HepG2 (cell line): Measurements from ENCODE around the gene ACSM5. TPM values are rescaled to one million over a fixed set of nuclear protein-coding genes. Genes with fewer than 3 reads are reported as not detected.
A peak's percentile ranks its signal among the peaks of the same experiment; 100 is the strongest.

Experiments
- ARHGAP35 ChIP-seq: sonication (generic); formaldehyde crosslinking; IDR thresholded peaks from 2 replicates; pipeline ENCODE4 v1.9.0; 2022; ENCODE audit warnings: mild to moderate bottlenecking, inconsistent platforms, moderate library complexity, missing genetic modification reagents, borderline replicate concordance
- CREB1 ChIP-seq, 2 experiments: fragments of 450-650 bp in 1 of 2; IDR thresholded peaks; 2 replicates each; pipeline ENCODE4 v1.6.1; 2016 to 2017; ENCODE audit warnings: control low read depth in 1 of 2, mild to moderate bottlenecking in 1 of 2, missing compliant biosample characterization in 1 of 2, missing genetic modification characterization in 1 of 2
- JUN ChIP-seq: sonication (generic); formaldehyde crosslinking; IDR thresholded peaks from 2 replicates; pipeline ENCODE4 v1.4.0; 2020; ENCODE audit warnings: mild to moderate bottlenecking, missing genetic modification reagents
- PCBP2 ChIP-seq: fragments of 200-400 bp; formaldehyde crosslinking; optimal IDR thresholded peaks from 2 replicates; pipeline ENCODE3; 2018; ENCODE audit warnings: low read length, low read depth; ENCODE audit not compliant: poor library complexity, severe bottlenecking
- PHF20 ChIP-seq: sonication (generic); formaldehyde crosslinking; IDR thresholded peaks from 2 replicates; pipeline ENCODE4 v1.5.0; 2020; ENCODE audit warnings: mild to moderate bottlenecking, missing genetic modification reagents
- RXRA ChIP-seq: sonication (generic); formaldehyde crosslinking; IDR thresholded peaks from 2 replicates; pipeline ENCODE4 v1.5.1; 2020; ENCODE audit warnings: missing genetic modification reagents
- SKI ChIP-seq: fragments of 450-650 bp; IDR thresholded peaks from one replicate; pipeline ENCODE4 v1.6.1; 2018; ENCODE audit warnings: mild to moderate bottlenecking; ENCODE audit not compliant: partially characterized antibody
- SP2 ChIP-seq: sonication (generic); formaldehyde crosslinking; IDR thresholded peaks from 2 replicates; pipeline ENCODE4 v1.5.1; 2020; ENCODE audit warnings: mild to moderate bottlenecking, missing genetic modification reagents
- SRSF9 ChIP-seq: fragments of 200-400 bp; formaldehyde crosslinking; IDR thresholded peaks from 2 replicates; pipeline ENCODE4 v1.6.1; 2018; ENCODE audit warnings: borderline replicate concordance, mild to moderate bottlenecking, low read depth, low read length; ENCODE audit not compliant: insufficient read depth, poor library complexity, severe bottlenecking
- ZNF232 ChIP-seq: sonication (generic); formaldehyde crosslinking; IDR thresholded peaks from 2 replicates; pipeline ENCODE4 v1.4.0; 2020; ENCODE audit warnings: missing genetic modification reagents, borderline replicate concordance
- ZNF343 ChIP-seq: sonication (generic); formaldehyde crosslinking; IDR thresholded peaks from 2 replicates; pipeline ENCODE4 v1.4.0; 2020; ENCODE audit warnings: mild to moderate bottlenecking, missing genetic modification reagents
- ZNF737 ChIP-seq: sonication (generic); formaldehyde crosslinking; IDR thresholded peaks from 2 replicates; pipeline ENCODE4 v1.5.0; 2020; ENCODE audit warnings: missing genetic modification reagents, mild to moderate bottlenecking, borderline replicate concordance
- polyA plus RNA-seq, 8 experiments: library from polyadenylated mRNA; depleted of rRNA in 3 of 8; stranded (reverse) in 7 of 8; unstranded in 1 of 8; fragments of >200 nt; fragmentation: Illumina TruSeq in 4 of 8; extraction: Trizol in 4 of 8; gene quantifications; 2 replicates each; pipeline versions ENCODE4 v1.2.1 to v1.2.3, GENCODE V29; 2011 to 2016; ENCODE audit warnings: low read depth in 4 of 8, missing spikeins in 1 of 8, mixed read lengths in 1 of 8; ENCODE audit not compliant: insufficient read depth in 1 of 8
- total RNA-seq, 5 experiments: library from RNA; depleted of rRNA; stranded (reverse); fragments of >200 nt; fragmentation: Illumina TruSeq; extraction: Trizol; gene quantifications; 2 replicates each; pipeline ENCODE4 v1.2.3, GENCODE V29; 2016; ENCODE audit warnings: low read depth in 1 of 5
- TF ChIP-seq, protein P1 (sequence below): sonication (generic); formaldehyde crosslinking; IDR thresholded peaks from 2 replicates; pipeline ENCODE4 v1.8.0; 2022; ENCODE audit warnings: missing genetic modification reagents, mild to moderate bottlenecking, borderline replicate concordance
- TF ChIP-seq, protein P2 (sequence below): sonication (generic); formaldehyde crosslinking; IDR thresholded peaks from 2 replicates; pipeline ENCODE4 v1.4.0; 2020; ENCODE audit warnings: missing genetic modification reagents
- TF ChIP-seq, protein P3 (sequence below): sonication (generic); formaldehyde crosslinking; conservative IDR thresholded peaks from 2 replicates; pipeline ENCODE4 v1.8.0; 2022; ENCODE audit warnings: mild to moderate bottlenecking, moderate library complexity, missing genetic modification reagents
- TF ChIP-seq, protein P4 (sequence below): sonication (generic); formaldehyde crosslinking; IDR thresholded peaks from 2 replicates; pipeline ENCODE4 v1.5.1; 2020; ENCODE audit warnings: mild to moderate bottlenecking, missing genetic modification reagents, moderate library complexity

The ACSM5 gene
- total and polyA plus RNA-seq, 2 of the 13 experiments (the other 11 are each of a cell fraction or from before 2014, with no cell fraction given) = 9.1 to 15.0 TPM

DNA sequence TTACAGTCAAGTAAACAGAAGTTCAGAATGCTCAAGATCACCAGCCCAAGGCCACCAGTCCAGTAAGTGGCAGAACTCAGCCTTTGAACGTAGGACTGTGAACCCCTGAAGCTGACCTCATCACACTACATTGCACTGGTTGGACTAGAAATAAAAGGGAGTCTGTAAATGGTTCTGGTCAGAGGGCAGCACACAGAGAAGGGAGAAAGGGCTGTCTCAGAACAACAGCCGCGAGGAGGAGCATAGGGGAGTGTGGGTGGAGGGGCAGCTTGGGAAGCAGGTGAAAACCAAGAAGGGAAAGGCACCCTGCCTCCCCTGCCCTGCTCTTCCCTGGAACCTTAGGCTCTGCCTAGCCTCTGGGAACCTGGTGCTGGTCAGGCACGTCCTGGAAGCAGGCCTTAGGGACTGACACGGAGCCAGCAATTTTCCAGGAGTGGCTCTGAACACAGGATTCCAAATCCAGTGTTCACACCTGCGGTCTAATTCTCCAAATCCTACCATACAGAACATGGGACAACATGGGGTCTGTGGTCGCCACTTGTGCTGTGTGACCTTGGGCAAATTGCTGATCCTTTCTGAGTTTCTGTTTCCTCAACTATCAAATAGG is 11.8 kb upstream of the ACSM5 start (continued):
- TF ChIP-seq PCBP2 (no peak), ZNF343 (CRISPR knock-in tag) (no peak), PHF20 (CRISPR knock-in tag) (no peak), SRSF9 (no peak), JUN (CRISPR knock-in tag) (peak; percentile 95), ZNF737 (CRISPR knock-in tag) (no peak), RXRA (CRISPR knock-in tag) (peak; percentile 53), SP2 (CRISPR knock-in tag) (no peak), ARHGAP35 (no peak; the same call in 1 of the 2 replicates), SKI (peak; percentile 33), CREB1 (IDR thresholded peaks at IDR 0.05) (no peak), CREB1 (CRISPR knock-in tag; IDR thresholded peaks at IDR 0.05) (no peak; the same call in 1 of the 2 replicates), ZNF232 (CRISPR knock-in tag) (peak; percentile 55; the same call in 1 of the 2 replicates)
- TF ChIP-seq, protein P1, sequence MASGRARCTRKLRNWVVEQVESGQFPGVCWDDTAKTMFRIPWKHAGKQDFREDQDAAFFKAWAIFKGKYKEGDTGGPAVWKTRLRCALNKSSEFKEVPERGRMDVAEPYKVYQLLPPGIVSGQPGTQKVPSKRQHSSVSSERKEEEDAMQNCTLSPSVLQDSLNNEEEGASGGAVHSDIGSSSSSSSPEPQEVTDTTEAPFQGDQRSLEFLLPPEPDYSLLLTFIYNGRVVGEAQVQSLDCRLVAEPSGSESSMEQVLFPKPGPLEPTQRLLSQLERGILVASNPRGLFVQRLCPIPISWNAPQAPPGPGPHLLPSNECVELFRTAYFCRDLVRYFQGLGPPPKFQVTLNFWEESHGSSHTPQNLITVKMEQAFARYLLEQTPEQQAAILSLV (CRISPR knock-in tag) = no peak; the same call in 1 of the 2 replicates
- TF ChIP-seq, protein P2, sequence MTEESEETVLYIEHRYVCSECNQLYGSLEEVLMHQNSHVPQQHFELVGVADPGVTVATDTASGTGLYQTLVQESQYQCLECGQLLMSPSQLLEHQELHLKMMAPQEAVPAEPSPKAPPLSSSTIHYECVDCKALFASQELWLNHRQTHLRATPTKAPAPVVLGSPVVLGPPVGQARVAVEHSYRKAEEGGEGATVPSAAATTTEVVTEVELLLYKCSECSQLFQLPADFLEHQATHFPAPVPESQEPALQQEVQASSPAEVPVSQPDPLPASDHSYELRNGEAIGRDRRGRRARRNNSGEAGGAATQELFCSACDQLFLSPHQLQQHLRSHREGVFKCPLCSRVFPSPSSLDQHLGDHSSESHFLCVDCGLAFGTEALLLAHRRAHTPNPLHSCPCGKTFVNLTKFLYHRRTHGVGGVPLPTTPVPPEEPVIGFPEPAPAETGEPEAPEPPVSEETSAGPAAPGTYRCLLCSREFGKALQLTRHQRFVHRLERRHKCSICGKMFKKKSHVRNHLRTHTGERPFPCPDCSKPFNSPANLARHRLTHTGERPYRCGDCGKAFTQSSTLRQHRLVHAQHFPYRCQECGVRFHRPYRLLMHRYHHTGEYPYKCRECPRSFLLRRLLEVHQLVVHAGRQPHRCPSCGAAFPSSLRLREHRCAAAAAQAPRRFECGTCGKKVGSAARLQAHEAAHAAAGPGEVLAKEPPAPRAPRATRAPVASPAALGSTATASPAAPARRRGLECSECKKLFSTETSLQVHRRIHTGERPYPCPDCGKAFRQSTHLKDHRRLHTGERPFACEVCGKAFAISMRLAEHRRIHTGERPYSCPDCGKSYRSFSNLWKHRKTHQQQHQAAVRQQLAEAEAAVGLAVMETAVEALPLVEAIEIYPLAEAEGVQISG = peak; percentile 55; the same call in 1 of the 2 replicates
- TF ChIP-seq, protein P3, sequence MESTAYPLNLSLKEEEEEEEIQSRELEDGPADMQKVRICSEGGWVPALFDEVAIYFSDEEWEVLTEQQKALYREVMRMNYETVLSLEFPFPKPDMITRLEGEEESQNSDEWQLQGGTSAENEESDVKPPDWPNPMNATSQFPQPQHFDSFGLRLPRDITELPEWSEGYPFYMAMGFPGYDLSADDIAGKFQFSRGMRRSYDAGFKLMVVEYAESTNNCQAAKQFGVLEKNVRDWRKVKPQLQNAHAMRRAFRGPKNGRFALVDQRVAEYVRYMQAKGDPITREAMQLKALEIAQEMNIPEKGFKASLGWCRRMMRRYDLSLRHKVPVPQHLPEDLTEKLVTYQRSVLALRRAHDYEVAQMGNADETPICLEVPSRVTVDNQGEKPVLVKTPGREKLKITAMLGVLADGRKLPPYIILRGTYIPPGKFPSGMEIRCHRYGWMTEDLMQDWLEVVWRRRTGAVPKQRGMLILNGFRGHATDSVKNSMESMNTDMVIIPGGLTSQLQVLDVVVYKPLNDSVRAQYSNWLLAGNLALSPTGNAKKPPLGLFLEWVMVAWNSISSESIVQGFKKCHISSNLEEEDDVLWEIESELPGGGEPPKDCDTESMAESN = 0 out of 2 replicates have a peak, but pooled peaks have one; percentile 62
- TF ChIP-seq, protein P4, sequence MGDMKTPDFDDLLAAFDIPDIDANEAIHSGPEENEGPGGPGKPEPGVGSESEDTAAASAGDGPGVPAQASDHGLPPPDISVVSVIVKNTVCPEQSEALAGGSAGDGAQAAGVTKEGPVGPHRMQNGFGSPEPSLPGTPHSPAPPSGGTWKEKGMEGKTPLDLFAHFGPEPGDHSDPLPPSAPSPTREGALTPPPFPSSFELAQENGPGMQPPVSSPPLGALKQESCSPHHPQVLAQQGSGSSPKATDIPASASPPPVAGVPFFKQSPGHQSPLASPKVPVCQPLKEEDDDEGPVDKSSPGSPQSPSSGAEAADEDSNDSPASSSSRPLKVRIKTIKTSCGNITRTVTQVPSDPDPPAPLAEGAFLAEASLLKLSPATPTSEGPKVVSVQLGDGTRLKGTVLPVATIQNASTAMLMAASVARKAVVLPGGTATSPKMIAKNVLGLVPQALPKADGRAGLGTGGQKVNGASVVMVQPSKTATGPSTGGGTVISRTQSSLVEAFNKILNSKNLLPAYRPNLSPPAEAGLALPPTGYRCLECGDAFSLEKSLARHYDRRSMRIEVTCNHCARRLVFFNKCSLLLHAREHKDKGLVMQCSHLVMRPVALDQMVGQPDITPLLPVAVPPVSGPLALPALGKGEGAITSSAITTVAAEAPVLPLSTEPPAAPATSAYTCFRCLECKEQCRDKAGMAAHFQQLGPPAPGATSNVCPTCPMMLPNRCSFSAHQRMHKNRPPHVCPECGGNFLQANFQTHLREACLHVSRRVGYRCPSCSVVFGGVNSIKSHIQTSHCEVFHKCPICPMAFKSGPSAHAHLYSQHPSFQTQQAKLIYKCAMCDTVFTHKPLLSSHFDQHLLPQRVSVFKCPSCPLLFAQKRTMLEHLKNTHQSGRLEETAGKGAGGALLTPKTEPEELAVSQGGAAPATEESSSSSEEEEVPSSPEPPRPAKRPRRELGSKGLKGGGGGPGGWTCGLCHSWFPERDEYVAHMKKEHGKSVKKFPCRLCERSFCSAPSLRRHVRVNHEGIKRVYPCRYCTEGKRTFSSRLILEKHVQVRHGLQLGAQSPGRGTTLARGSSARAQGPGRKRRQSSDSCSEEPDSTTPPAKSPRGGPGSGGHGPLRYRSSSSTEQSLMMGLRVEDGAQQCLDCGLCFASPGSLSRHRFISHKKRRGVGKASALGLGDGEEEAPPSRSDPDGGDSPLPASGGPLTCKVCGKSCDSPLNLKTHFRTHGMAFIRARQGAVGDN (CRISPR knock-in tag) = peak; percentile 74
